Panc1 (cell line): Measurements from ENCODE around the gene SLC25A5. TPM values are rescaled to one million over a fixed set of nuclear protein-coding genes. Genes with fewer than 3 reads are reported as not detected.

Experiments used
- ATAC-seq: fragments of 200-7000 bp; cut with Tn5 transposase; 2 replicates; pipeline ENCODE4 v1.9.1; 2020; ENCODE audit warnings: mild to moderate bottlenecking, moderate library complexity
- BruUV-seq: library from RNA; stranded (reverse); fragments of 400-500 nt; replicated peaks from 2 replicates; lab custom pipeline; 2021; lab: Mats Ljungman, UMichigan
- CTCF ChIA-PET: fragments of 300-600 bp; sonication (Branson Sonifier 250); formaldehyde crosslinking; loops from one replicate; lab custom pipeline; 2022; ENCODE audit warnings: antibody characterized with exemption; lab: Charles Lee
- POLR2A ChIA-PET: fragments of 300-600 bp; sonication (Branson Sonifier 250); formaldehyde crosslinking; loops from one replicate; lab custom pipeline; 2022; ENCODE audit warnings: antibody characterized with exemption; lab: Charles Lee
- DNase-seq: peaks from one replicate; pipeline ENCODE4 v3.0.0-alpha.2; 2010; ENCODE audit warnings: low read depth, low spot score
- H3K27ac ChIP-seq: 2 replicates; pipeline ENCODE4 v1.5.1; 2011; ENCODE audit warnings: mild to moderate bottlenecking, low read length, inconsistent platforms
- H3K27me3 ChIP-seq: fragments of 200-500 bp; sonication (Bioruptor generic); 2 replicates; pipeline ENCODE4 v1.6.0; 2014; ENCODE audit warnings: low read length, inconsistent platforms; ENCODE audit not compliant: control insufficient read depth, insufficient read depth
- H3K36me3 ChIP-seq: fragments of 200-500 bp; sonication (Bioruptor generic); 2 replicates; pipeline ENCODE4 v1.5.1; 2014; ENCODE audit warnings: inconsistent platforms, mild to moderate bottlenecking, low read length, moderate library complexity; ENCODE audit not compliant: control insufficient read depth, insufficient read depth
- H3K4me1 ChIP-seq: 2 replicates; pipeline ENCODE4 v1.5.1; 2011; ENCODE audit warnings: inconsistent platforms, mild to moderate bottlenecking, low read length, moderate library complexity; ENCODE audit not compliant: control insufficient read depth, insufficient read depth
- H3K4me3 ChIP-seq, 2 experiments: 2 replicates each; pipeline ENCODE4 v1.5.1; 2011 to 2012; ENCODE audit warnings: low read depth in 2 of 2, low read length in 2 of 2, mild to moderate bottlenecking in 2 of 2, inconsistent platforms in 1 of 2, moderate library complexity in 1 of 2
- H3K9me3 ChIP-seq: fragments of 200-500 bp; sonication (Bioruptor generic); 2 replicates; pipeline ENCODE4 v1.5.1; 2014; ENCODE audit warnings: low read depth, mild to moderate bottlenecking, inconsistent platforms, low read length, moderate library complexity; ENCODE audit not compliant: control insufficient read depth, insufficient read depth
- POLR2AphosphoS5 ChIP-seq: IDR thresholded peaks from 2 replicates; pipeline ENCODE4 v1.6.1; 2012; ENCODE audit warnings: mild to moderate bottlenecking, low read depth, low read length, moderate library complexity
- REST ChIP-seq, 2 experiments: IDR thresholded peaks; 2 replicates each; pipeline ENCODE4 v1.6.1; 2011 to 2012; ENCODE audit warnings: low read depth in 2 of 2, control low read depth in 1 of 2, low read length in 1 of 2, mild to moderate bottlenecking in 1 of 2, moderate library complexity in 1 of 2; ENCODE audit not compliant: insufficient read depth in 1 of 2
- SIN3A ChIP-seq: IDR thresholded peaks from 2 replicates; pipeline ENCODE4 v1.6.1; 2012; ENCODE audit warnings: low read depth, mild to moderate bottlenecking, low read length, moderate library complexity, borderline replicate concordance; ENCODE audit not compliant: insufficient read depth
- TCF7L2 ChIP-seq: IDR thresholded peaks from 2 replicates; pipeline ENCODE4 v1.6.1; 2011; ENCODE audit warnings: mild to moderate bottlenecking, low read depth, low read length, inconsistent platforms
- in situ Hi-C: cut with HindIII; loops from 2 replicates; pipeline ENCODE4 v1.10.0; 2016; ENCODE audit warnings: low sequenced_read_pairs, low pct_unique_long_range_greater_than_20kb
- intact Hi-C: fragments of 100-400 bp; cut with micrococcal nuclease; formaldehyde crosslinking; loops from one replicate; pipeline ENCODE4 v1.10.0; 2022; ENCODE audit not compliant: unreplicated experiment
- total RNA-seq: library from RNA; stranded (reverse); gene quantifications from one replicate; pipeline ENCODE4 v1.2.1, GENCODE V29; 2021; ENCODE audit not compliant: unreplicated experiment
- TF ChIP-seq, protein P1 (sequence below): fragments of 450-650 bp; IDR thresholded peaks from 2 replicates; pipeline ENCODE4 v1.5.1; 2017; ENCODE audit warnings: mild to moderate bottlenecking

The SLC25A5 gene
- total RNA-seq, 1 experiment from 2014 or later = 709 TPM

DNA sequence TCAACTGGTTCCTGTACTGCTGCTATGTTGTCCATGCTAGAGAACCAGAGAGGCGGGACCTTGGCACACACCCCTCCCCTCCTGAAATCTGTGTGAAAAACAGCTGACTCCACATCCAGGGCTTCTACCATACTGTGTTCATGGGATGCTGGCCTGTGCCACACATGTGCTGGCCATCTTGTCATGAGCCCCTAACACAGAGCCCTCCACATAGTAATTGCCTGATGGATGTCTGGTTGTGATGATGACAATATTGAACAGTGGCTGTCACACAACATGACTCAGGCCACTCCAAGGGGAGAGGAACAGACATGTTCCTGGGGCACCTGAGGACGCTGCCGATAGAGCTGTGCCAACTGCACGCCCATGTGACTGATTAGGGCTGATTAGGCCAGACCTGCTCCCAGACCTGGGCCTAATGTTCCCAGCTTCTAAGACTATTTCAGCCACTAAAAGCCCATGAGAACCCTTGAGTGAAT lies 13.1 kb downstream of the SLC25A5 start:
- no peaks in the 10 kb centered on the region for H3K9me3 ChIP-seq
- H3K4me3 ChIP-seq = no peak overlapping the region
- in situ Hi-C loops (no loop called here), intact Hi-C loops (no loop called here)
- H3K36me3 ChIP-seq = no peaks in the 10 kb centered on the region
- BruUV-seq = no TSS peak
- ATAC-seq (no peak), DNase-seq (no peak)
- ChIA-PET CTCF (no interaction called here), POLR2A (interaction anchor here (0.6 kb wide), 1 partner anchor 365 kb away, joined by 7 read pairs; no protein-coding TSS in a partner anchor)
- TF ChIP-seq POLR2AphosphoS5 (no peak), SIN3A (no peak), TCF7L2 (no peak), REST (IDR thresholded peaks at IDR 0.05; ENCODE audit: insufficient read depth in 1 of 2, low read depth in 2 of 2, low read length in 1 of 2) (no peak)
- TF ChIP-seq, protein P1, sequence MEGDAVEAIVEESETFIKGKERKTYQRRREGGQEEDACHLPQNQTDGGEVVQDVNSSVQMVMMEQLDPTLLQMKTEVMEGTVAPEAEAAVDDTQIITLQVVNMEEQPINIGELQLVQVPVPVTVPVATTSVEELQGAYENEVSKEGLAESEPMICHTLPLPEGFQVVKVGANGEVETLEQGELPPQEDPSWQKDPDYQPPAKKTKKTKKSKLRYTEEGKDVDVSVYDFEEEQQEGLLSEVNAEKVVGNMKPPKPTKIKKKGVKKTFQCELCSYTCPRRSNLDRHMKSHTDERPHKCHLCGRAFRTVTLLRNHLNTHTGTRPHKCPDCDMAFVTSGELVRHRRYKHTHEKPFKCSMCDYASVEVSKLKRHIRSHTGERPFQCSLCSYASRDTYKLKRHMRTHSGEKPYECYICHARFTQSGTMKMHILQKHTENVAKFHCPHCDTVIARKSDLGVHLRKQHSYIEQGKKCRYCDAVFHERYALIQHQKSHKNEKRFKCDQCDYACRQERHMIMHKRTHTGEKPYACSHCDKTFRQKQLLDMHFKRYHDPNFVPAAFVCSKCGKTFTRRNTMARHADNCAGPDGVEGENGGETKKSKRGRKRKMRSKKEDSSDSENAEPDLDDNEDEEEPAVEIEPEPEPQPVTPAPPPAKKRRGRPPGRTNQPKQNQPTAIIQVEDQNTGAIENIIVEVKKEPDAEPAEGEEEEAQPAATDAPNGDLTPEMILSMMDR = no peak
- peaks cover 10% of the 10 kb centered on the region for H3K4me1 ChIP-seq
- no peaks in the 10 kb centered on the region for H3K27me3 ChIP-seq
- H3K27ac ChIP-seq = no peak overlapping the region

- H3K9me3 ChIP-seq = no peaks in the 10 kb centered on the region
- peak overlapping the region; percentile 84 for H3K27ac ChIP-seq
- H3K27me3 ChIP-seq = no peaks in the 10 kb centered on the region
- TF ChIP-seq REST (IDR thresholded peaks at IDR 0.05; ENCODE audit: insufficient read depth in 1 of 2, low read depth in 2 of 2, low read length in 1 of 2) = no peak
- TF ChIP-seq TCF7L2 = no peak
- no peak for TF ChIP-seq SIN3A
- TF ChIP-seq, protein P1 = no peak
- TF ChIP-seq POLR2AphosphoS5 = no peak
- in situ Hi-C loops (no loop called here), intact Hi-C loops (no loop called here)
- peak overlapping the region; percentile 38 to 57 for H3K4me3 ChIP-seq
- peaks cover 10% of the 10 kb centered on the region for H3K4me1 ChIP-seq
- ChIA-PET CTCF (interaction anchor here (0.9 kb wide), 1 partner anchor 67 kb away, joined by 4 read pairs; no protein-coding TSS in a partner anchor), POLR2A (no interaction called here)
- ATAC-seq (peak; percentile 5; the same call in 1 of the 2 replicates), DNase-seq (no peak)
- no peaks in the 10 kb centered on the region for H3K36me3 ChIP-seq
- BruUV-seq = no TSS peak
Measured at GRCh38 chrX:119482041-119482440, 13.8 kb downstream of the SLC25A5 start.
